SK-N-SH treated with all-trans-retinoic acid at 6 μM for 48 hours (cell line): ENCODE results near the gene SEMA4D.

Experiments used
- ATAC-seq: fragments of 200-7000 bp; cut with Tn5 transposase; 3 replicates; pipeline ENCODE4 v1.9.1; 2020; ENCODE audit warnings: mild to moderate bottlenecking, moderate library complexity
- ARNTL ChIP-seq: fragments of 450-650 bp; formaldehyde crosslinking; IDR thresholded peaks from 2 replicates; pipeline ENCODE4 v1.5.0; 2020; ENCODE audit warnings: low read depth, mild to moderate bottlenecking, moderate library complexity, borderline replicate concordance
- BACH2 ChIP-seq: fragments of 250-450 bp; sonication (Bioruptor Pico); IDR thresholded peaks from 2 replicates; pipeline ENCODE4 v1.9.0; 2021; ENCODE audit warnings: mild to moderate bottlenecking, borderline replicate concordance
- CREB5 ChIP-seq: fragments of 250-450 bp; sonication (Bioruptor Pico); IDR thresholded peaks from 2 replicates; pipeline ENCODE4 v1.5.1; 2020; ENCODE audit warnings: low read depth, mild to moderate bottlenecking, moderate library complexity
- CSDC2 ChIP-seq: fragments of 250-450 bp; sonication (Bioruptor Pico); IDR thresholded peaks from 2 replicates; pipeline ENCODE4 v1.5.0; 2020; ENCODE audit warnings: mild to moderate bottlenecking, moderate library complexity
- CSRNP3 ChIP-seq: fragments of 250-450 bp; sonication (Bioruptor Pico); IDR thresholded peaks from 2 replicates; pipeline ENCODE4 v1.5.1; 2021; ENCODE audit warnings: mild to moderate bottlenecking, moderate library complexity
- ESRRG ChIP-seq: fragments of 250-450 bp; sonication (Bioruptor Pico); IDR thresholded peaks from 2 replicates; pipeline ENCODE4 v1.6.1; 2021; ENCODE audit warnings: mild to moderate bottlenecking
- GLIS3 ChIP-seq: fragments of 250-450 bp; sonication (Bioruptor Pico); IDR thresholded peaks from 2 replicates; pipeline ENCODE4 v1.5.0; 2020; ENCODE audit warnings: mild to moderate bottlenecking, moderate library complexity
- OSR1 ChIP-seq: fragments of 250-450 bp; sonication (Bioruptor Pico); IDR thresholded peaks from 2 replicates; pipeline ENCODE4 v1.8.0; 2022; ENCODE audit warnings: moderate library complexity, mild to moderate bottlenecking, inconsistent platforms
- PATZ1 ChIP-seq: fragments of 250-450 bp; sonication (Bioruptor Pico); IDR thresholded peaks from 2 replicates; pipeline ENCODE4 v1.8.0; 2020; ENCODE audit warnings: mild to moderate bottlenecking, moderate library complexity, borderline replicate concordance
- PPARA ChIP-seq: fragments of 250-450 bp; sonication (Bioruptor Pico); IDR thresholded peaks from 2 replicates; pipeline ENCODE4 v1.5.0; 2020; ENCODE audit warnings: mild to moderate bottlenecking, borderline replicate concordance
- RARB ChIP-seq: fragments of 250-450 bp; sonication (Bioruptor Pico); IDR thresholded peaks from 2 replicates; pipeline ENCODE4 v1.8.0; 2021; ENCODE audit warnings: mild to moderate bottlenecking, moderate library complexity
- SNAI2 ChIP-seq: fragments of 250-450 bp; sonication (Bioruptor Pico); IDR thresholded peaks from 2 replicates; pipeline ENCODE4 v1.5.0; 2020; ENCODE audit warnings: mild to moderate bottlenecking, moderate library complexity
- TCF4 ChIP-seq: fragments of 250-450 bp; sonication (Bioruptor Pico); IDR thresholded peaks from 2 replicates; pipeline ENCODE4 v1.8.0; 2021; ENCODE audit warnings: mild to moderate bottlenecking, moderate library complexity, borderline replicate concordance
- TOX ChIP-seq: fragments of 250-450 bp; sonication (Bioruptor Pico); IDR thresholded peaks from 2 replicates; pipeline ENCODE4 v1.8.0; 2021; ENCODE audit warnings: mild to moderate bottlenecking, moderate library complexity, borderline replicate concordance
- TSHZ2 ChIP-seq: fragments of 250-450 bp; sonication (Bioruptor Pico); IDR thresholded peaks from 2 replicates; pipeline ENCODE4 v1.5.0; 2020; ENCODE audit warnings: mild to moderate bottlenecking, moderate library complexity
- ZC3H10 ChIP-seq: fragments of 250-450 bp; sonication (Bioruptor Pico); IDR thresholded peaks from 2 replicates; pipeline ENCODE4 v1.5.1; 2021; ENCODE audit warnings: mild to moderate bottlenecking, moderate library complexity
- ZFP3 ChIP-seq: fragments of 250-450 bp; sonication (Bioruptor Pico); IDR thresholded peaks from 2 replicates; pipeline ENCODE4 v1.5.0; 2020; ENCODE audit warnings: mild to moderate bottlenecking, moderate library complexity
- ZFP30 ChIP-seq: fragments of 450-650 bp; formaldehyde crosslinking; IDR thresholded peaks from 2 replicates; pipeline ENCODE4 v1.5.0; 2022; ENCODE audit warnings: mild to moderate bottlenecking, moderate library complexity
- ZNF70 ChIP-seq: fragments of 450-650 bp; formaldehyde crosslinking; IDR thresholded peaks from 2 replicates; pipeline ENCODE4 v1.5.0; 2020; ENCODE audit warnings: mild to moderate bottlenecking, moderate library complexity
- ZNF8 ChIP-seq: fragments of 450-650 bp; formaldehyde crosslinking; IDR thresholded peaks from 2 replicates; pipeline ENCODE4 v1.5.0; 2020; ENCODE audit warnings: mild to moderate bottlenecking, moderate library complexity
- TF ChIP-seq, protein P1 (sequence below): fragments of 250-450 bp; sonication (Bioruptor Pico); IDR thresholded peaks from 2 replicates; pipeline ENCODE4 v1.8.0; 2021; ENCODE audit warnings: low read depth, mild to moderate bottlenecking, moderate library complexity, borderline replicate concordance

Gene SEMA4D

GRCh38 chr9:89448821-89449220 lies 49.1 kb downstream of the SEMA4D start:
- ATAC-seq, result no peak

DNA sequence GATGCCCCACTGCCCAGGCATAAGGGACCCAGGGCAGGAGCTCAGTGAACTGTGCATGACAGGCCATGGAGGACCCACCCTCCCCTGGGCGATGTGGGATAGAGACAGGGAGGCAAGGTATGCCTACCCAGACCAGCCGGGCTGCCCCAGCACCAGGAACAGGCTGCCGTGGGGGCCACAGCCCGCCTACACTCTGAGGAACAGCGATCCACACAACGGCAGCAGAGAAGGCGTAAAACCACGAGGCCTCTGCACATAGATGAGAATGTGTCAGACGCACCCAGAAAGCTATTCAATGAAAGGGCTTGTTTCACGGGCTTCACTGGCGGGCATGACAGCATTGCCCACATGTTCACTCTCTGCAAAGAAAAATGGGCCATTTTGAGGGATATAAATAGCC lies 49.5 kb downstream of the SEMA4D start:
- ATAC-seq, result no peak
- TF ChIP-seq TCF4 (CRISPR knock-in tag) (no peak), TSHZ2 (no peak)
- TF ChIP-seq, all 23 proteins: peak for 0

More at GRCh38 chr9:89448821-89449220, 49.1 kb downstream of the SEMA4D start:
- TF ChIP-seq ZC3H10 (CRISPR knock-in tag), result no peak
- no peak for TF ChIP-seq ZFP3 (CRISPR knock-in tag)
- TF ChIP-seq TSHZ2, result no peak
- no peak for TF ChIP-seq PPARA (CRISPR knock-in tag)
- TF ChIP-seq GLIS3 (CRISPR knock-in tag), result no peak
- no peak for TF ChIP-seq CSDC2 (CRISPR knock-in tag)
- TF ChIP-seq, protein P1, sequence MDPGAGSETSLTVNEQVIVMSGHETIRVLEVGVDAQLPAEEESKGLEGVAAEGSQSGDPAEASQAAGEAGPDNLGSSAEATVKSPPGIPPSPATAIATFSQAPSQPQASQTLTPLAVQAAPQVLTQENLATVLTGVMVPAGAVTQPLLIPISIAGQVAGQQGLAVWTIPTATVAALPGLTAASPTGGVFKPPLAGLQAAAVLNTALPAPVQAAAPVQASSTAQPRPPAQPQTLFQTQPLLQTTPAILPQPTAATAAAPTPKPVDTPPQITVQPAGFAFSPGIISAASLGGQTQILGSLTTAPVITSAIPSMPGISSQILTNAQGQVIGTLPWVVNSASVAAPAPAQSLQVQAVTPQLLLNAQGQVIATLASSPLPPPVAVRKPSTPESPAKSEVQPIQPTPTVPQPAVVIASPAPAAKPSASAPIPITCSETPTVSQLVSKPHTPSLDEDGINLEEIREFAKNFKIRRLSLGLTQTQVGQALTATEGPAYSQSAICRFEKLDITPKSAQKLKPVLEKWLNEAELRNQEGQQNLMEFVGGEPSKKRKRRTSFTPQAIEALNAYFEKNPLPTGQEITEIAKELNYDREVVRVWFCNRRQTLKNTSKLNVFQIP (CRISPR knock-in tag), result no peak
- no peak for TF ChIP-seq TOX (CRISPR knock-in tag)
- no peak for TF ChIP-seq ZNF70 (CRISPR knock-in tag)
- no peak for TF ChIP-seq OSR1 (CRISPR knock-in tag)
- no peak for TF ChIP-seq RARB (CRISPR knock-in tag)
- TF ChIP-seq ESRRG, result no peak
- no peak for TF ChIP-seq ZFP30 (CRISPR knock-in tag)
- TF ChIP-seq ARNTL, result no peak

GRCh38 chr9:89447416-89447815 lies 50.5 kb downstream of the SEMA4D start:
- ATAC-seq, result no peak
- TF ChIP-seq PATZ1, result no peak
- no peak for TF ChIP-seq BACH2 (CRISPR knock-in tag)
- TF ChIP-seq ZFP30 (CRISPR knock-in tag), result no peak
- no peak for TF ChIP-seq CSRNP3 (CRISPR knock-in tag)
- TF ChIP-seq ARNTL, result no peak
- no peak for TF ChIP-seq RARB (CRISPR knock-in tag)
- no peak for TF ChIP-seq ZC3H10 (CRISPR knock-in tag)
- TF ChIP-seq TCF4 (CRISPR knock-in tag), result no peak
- TF ChIP-seq ZNF8, result no peak
- TF ChIP-seq TOX (CRISPR knock-in tag), result no peak
- TF ChIP-seq ESRRG, result no peak
- TF ChIP-seq CSDC2 (CRISPR knock-in tag), result no peak
- no peak for TF ChIP-seq CREB5
- TF ChIP-seq ZNF70 (CRISPR knock-in tag), result no peak
- TF ChIP-seq, protein P1 (CRISPR knock-in tag), result no peak
- TF ChIP-seq SNAI2 (CRISPR knock-in tag), result no peak
